Measurements from ENCODE around the gene BRWD1. TPM values are rescaled to one million over a fixed set of nuclear protein-coding genes. Genes with fewer than 3 reads are reported as not detected.
A peak's percentile ranks its signal among the peaks of the same experiment; 100 is the strongest.

Gene BRWD1
- total RNA-seq, 1 experiment from 2014 or later: 141 TPM

DNA sequence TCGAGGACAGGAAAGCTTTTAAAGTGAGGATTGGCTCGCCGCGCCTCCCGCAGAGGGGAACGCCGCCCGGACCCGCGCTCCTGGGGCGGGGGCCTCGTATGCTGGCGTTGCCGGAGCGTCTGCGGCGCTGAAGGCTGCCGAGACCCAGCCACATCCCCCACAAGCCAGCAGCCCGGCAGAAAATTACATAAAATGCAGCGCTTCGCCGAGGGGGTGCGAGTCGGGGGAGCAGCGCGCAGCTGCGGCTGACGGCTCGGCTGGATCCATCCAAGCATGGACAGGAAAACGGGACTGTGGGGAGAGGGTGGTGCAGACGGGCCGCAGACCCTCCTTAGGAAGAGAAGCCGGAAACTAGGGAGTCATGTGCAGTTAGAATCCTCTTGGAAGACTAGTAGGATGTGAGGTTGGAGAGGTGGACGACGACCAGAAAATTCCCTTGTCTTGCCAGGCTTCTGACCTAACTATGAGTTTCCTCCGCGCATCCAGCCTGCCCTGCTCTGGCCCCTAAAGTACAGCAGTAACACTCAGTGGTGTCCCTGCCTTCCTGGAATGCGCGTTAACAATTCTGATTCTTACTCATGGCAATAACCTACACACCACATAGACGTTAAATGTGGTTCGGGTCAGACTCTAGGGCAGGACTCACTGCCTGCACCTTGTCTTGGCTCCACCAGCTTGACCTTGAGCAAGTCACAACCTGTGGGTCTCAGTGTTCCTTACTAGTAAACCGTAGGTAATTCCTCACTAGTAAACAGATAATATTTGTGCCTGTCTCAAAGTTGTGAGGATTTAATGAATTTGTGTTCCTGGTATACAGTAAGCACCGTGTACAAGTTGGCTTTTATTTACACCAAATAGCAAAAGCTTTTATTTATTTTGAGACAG, 953 bp upstream of the BRWD1 start:
- Histone ChIP-seq H4K20me1 (ENCODE audit: insufficient read depth, low read depth, low read length) (peaks cover 12% of the 10 kb centered on the region), H3K9me2 (replicated peaks; ENCODE audit: insufficient read depth, low read length) (no peaks in the 10 kb centered on the region), H3K36me3 (ENCODE audit: insufficient read depth, low read length) (peaks cover 22% of the 10 kb centered on the region), H3K4me1 (ENCODE audit: low read length) (peaks cover 68% of the 10 kb centered on the region), H3K9me3 (ENCODE audit: low read length) (no peaks in the 10 kb centered on the region), H3K4me3 (ENCODE audit: low read length) (peak overlapping the region; percentile 74), H3K79me2 (ENCODE audit: low read length) (peaks cover 45% of the 10 kb centered on the region), H3K4me2 (ENCODE audit: low read depth, low read length, poor library complexity, severe bottlenecking) (peak overlapping the region; percentile 79), H2AFZ (ENCODE audit: low read length) (no peak overlapping the region), H3K27me3 (ENCODE audit: low read length) (no peaks in the 10 kb centered on the region), H3K27ac (ENCODE audit: low read length) (peak overlapping the region; percentile 99), H3K9ac (ENCODE audit: low read length) (peak overlapping the region; percentile 95)
- peak; percentile 80 for DNase-seq

- peaks cover 28% of the 10 kb centered on the region for H3K36me3 ChIP-seq (ENCODE audit: insufficient read depth, low read length)
- no peak overlapping the region for H2AFZ ChIP-seq (ENCODE audit: low read length)
- H3K79me2 ChIP-seq (ENCODE audit: low read length): peaks cover 56% of the 10 kb centered on the region
These were observed 326 bp downstream of the BRWD1 start for GRCh38 chr21:39313042-39313570.

DNA sequence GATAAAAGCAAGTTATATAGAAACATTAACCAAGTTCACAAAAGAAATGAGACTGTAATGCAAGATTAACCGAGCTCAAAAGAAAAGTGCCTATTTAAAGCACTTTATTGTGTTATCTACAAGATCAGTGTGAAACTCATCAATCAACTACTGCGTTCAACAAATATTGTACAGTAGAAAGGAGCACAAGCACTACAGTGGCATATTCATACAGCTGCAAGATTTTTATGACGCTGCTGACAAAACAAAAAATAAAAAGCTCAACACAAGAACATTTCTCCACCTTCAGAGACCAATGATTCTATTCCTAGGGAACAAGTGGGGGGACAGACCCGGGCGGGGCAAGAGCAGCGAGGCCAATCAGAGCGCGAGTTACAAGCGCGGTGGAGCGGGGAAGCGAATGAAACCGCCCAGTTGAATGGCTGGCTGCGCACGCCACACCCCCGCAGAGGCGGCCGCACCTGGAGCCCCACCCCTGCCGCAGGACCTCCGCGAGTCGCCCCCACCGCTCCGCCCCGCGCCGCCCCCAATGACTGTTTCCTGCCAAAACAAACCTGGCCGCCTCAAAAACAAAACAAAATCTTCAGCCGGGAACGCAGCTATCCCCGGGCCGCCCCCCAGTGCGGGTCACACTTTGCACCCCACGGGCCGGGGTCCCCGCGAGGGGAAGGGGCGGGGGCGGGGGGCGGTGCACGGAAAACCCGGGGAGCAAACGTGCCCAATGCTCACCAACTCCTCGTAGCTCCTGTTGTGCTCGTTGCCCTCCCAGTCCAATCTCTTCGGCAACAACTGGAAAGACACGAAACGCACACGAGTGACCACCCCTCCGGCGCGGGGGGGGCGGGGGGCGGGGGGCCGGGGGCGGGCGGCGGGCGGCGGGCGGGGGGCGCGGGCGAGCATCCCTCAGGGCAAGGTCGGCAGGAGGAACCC, 1.1 kb downstream of the BRWD1 start:
- no peak overlapping the region for H2AFZ ChIP-seq (ENCODE audit: low read length)
- peaks cover 48% of the 10 kb centered on the region for H3K4me1 ChIP-seq (ENCODE audit: low read length)
- DNase-seq: peak; percentile 95
- H3K27ac ChIP-seq (ENCODE audit: low read length): peak overlapping the region; percentile 99
- H3K36me3 ChIP-seq (ENCODE audit: insufficient read depth, low read length): peaks cover 35% of the 10 kb centered on the region
- peaks cover 16% of the 10 kb centered on the region for H4K20me1 ChIP-seq (ENCODE audit: insufficient read depth, low read depth, low read length)
- peaks cover 63% of the 10 kb centered on the region for H3K79me2 ChIP-seq (ENCODE audit: low read length)
- no peaks in the 10 kb centered on the region for H3K27me3 ChIP-seq (ENCODE audit: low read length)
- no peaks in the 10 kb centered on the region for H3K9me2 ChIP-seq (replicated peaks; ENCODE audit: insufficient read depth, low read length)
- H3K9me3 ChIP-seq (ENCODE audit: low read length): no peaks in the 10 kb centered on the region
- H3K4me2 ChIP-seq (ENCODE audit: low read depth, low read length, poor library complexity, severe bottlenecking): peak overlapping the region; percentile 79
- H3K9ac ChIP-seq (ENCODE audit: low read length): peak overlapping the region; percentile 95
- peak overlapping the region; percentile 74 for H3K4me3 ChIP-seq (ENCODE audit: low read length)

More at GRCh38 chr21:39313042-39313570, 326 bp downstream of the BRWD1 start:
- Histone ChIP-seq H3K9me2 (replicated peaks; ENCODE audit: insufficient read depth, low read length) (no peaks in the 10 kb centered on the region), H3K9ac (ENCODE audit: low read length) (peak overlapping the region; percentile 95), H3K27me3 (ENCODE audit: low read length) (no peaks in the 10 kb centered on the region), H3K4me1 (ENCODE audit: low read length) (peaks cover 55% of the 10 kb centered on the region), H3K9me3 (ENCODE audit: low read length) (no peaks in the 10 kb centered on the region), H3K4me2 (ENCODE audit: low read depth, low read length, poor library complexity, severe bottlenecking) (peak overlapping the region; percentile 79), H4K20me1 (ENCODE audit: insufficient read depth, low read depth, low read length) (peaks cover 12% of the 10 kb centered on the region), H3K27ac (ENCODE audit: low read length) (peak overlapping the region; percentile 99), H3K4me3 (ENCODE audit: low read length) (peak overlapping the region; percentile 74)
- peak; percentile 67 for DNase-seq

DNA sequence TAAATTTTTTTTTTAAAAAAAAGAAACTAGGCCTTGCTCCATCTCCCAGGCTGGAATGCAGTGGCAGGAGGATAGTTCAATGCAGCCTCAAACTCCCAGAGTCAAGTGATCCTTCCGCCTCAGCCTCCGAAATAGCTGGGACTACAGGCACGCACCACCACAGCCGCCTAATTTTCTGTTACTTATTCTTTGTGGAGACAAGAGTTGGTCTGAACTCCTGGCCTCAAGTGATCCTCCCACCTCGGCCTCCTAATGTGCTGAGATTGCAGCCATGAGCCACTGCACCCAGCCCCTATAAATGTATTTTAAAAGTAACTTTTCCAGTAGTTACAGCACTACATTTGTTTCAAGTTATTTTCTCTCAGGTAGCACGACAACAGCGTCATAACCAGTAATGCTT, 2.3 kb downstream of the BRWD1 start:
- no peaks in the 10 kb centered on the region for H3K27me3 ChIP-seq (ENCODE audit: low read length)
- H3K4me3 ChIP-seq (ENCODE audit: low read length): no peak overlapping the region
- H3K79me2 ChIP-seq (ENCODE audit: low read length): peaks cover 74% of the 10 kb centered on the region
- H3K9ac ChIP-seq (ENCODE audit: low read length): no peak overlapping the region
- H3K9me3 ChIP-seq (ENCODE audit: low read length): no peaks in the 10 kb centered on the region
- peaks cover 36% of the 10 kb centered on the region for H3K4me1 ChIP-seq (ENCODE audit: low read length)
- no peak overlapping the region for H2AFZ ChIP-seq (ENCODE audit: low read length)
- H4K20me1 ChIP-seq (ENCODE audit: insufficient read depth, low read depth, low read length): peaks cover 16% of the 10 kb centered on the region
- H3K9me2 ChIP-seq (replicated peaks; ENCODE audit: insufficient read depth, low read length): no peaks in the 10 kb centered on the region
- H3K36me3 ChIP-seq (ENCODE audit: insufficient read depth, low read length): peaks cover 35% of the 10 kb centered on the region
- no peak for DNase-seq
- 0 out of 2 replicates have a peak overlapping the region, but pooled peaks have one; percentile 2 for H3K27ac ChIP-seq (ENCODE audit: low read length)
- H3K4me2 ChIP-seq (ENCODE audit: low read depth, low read length, poor library complexity, severe bottlenecking): peak overlapping the region; percentile 67

DNA sequence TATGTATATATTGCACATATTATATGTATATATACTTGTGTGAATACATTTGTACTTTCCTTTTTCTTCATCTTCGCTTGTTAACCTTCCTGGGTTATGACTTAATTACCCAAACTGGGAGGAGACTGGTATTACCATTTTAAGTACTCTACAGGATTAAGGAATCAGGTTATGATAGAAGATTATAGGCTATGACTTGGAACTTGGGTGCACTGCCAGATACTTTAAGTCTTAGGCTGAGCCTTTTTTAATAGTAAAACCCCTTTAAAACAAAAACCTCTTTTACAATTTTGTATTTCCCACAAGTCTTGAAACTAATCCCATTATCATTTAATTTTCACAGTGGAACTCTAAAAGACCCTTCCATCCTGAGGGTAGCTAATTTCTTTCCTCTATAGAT, 6.0 kb downstream of the BRWD1 start:
- Histone ChIP-seq H3K36me3 (ENCODE audit: insufficient read depth, low read length) (peaks cover 50% of the 10 kb centered on the region), H4K20me1 (ENCODE audit: insufficient read depth, low read depth, low read length) (peaks cover 16% of the 10 kb centered on the region), H3K27me3 (ENCODE audit: low read length) (no peaks in the 10 kb centered on the region), H3K4me1 (ENCODE audit: low read length) (peaks cover 12% of the 10 kb centered on the region), H3K79me2 (ENCODE audit: low read length) (peaks cover 85% of the 10 kb centered on the region), H3K4me2 (ENCODE audit: low read depth, low read length, poor library complexity, severe bottlenecking) (no peak overlapping the region), H2AFZ (ENCODE audit: low read length) (no peak overlapping the region), H3K9ac (ENCODE audit: low read length) (no peak overlapping the region), H3K27ac (ENCODE audit: low read length) (peak overlapping the region; percentile 20; the same call in 1 of the 2 replicates), H3K4me3 (ENCODE audit: low read length) (no peak overlapping the region), H3K9me2 (replicated peaks; ENCODE audit: insufficient read depth, low read length) (no peaks in the 10 kb centered on the region), H3K9me3 (ENCODE audit: low read length) (no peaks in the 10 kb centered on the region)
- DNase-seq: no peak

GRCh38 chr21:39300587-39300986, 12.8 kb downstream of the BRWD1 start:
- no peak overlapping the region for H3K4me2 ChIP-seq (ENCODE audit: low read depth, low read length, poor library complexity, severe bottlenecking)
- H3K79me2 ChIP-seq (ENCODE audit: low read length): peaks cover 88% of the 10 kb centered on the region
- no peaks in the 10 kb centered on the region for H4K20me1 ChIP-seq (ENCODE audit: insufficient read depth, low read depth, low read length)
- no peak overlapping the region for H2AFZ ChIP-seq (ENCODE audit: low read length)
- no peak for DNase-seq
- no peak overlapping the region for H3K4me3 ChIP-seq (ENCODE audit: low read length)
- peaks cover 71% of the 10 kb centered on the region for H3K36me3 ChIP-seq (ENCODE audit: insufficient read depth, low read length)
- no peaks in the 10 kb centered on the region for H3K27me3 ChIP-seq (ENCODE audit: low read length)
- no peak overlapping the region for H3K9ac ChIP-seq (ENCODE audit: low read length)
- H3K9me2 ChIP-seq (replicated peaks; ENCODE audit: insufficient read depth, low read length): no peaks in the 10 kb centered on the region
- no peak overlapping the region for H3K27ac ChIP-seq (ENCODE audit: low read length)
- H3K9me3 ChIP-seq (ENCODE audit: low read length): no peaks in the 10 kb centered on the region
- H3K4me1 ChIP-seq (ENCODE audit: low read length): no peaks in the 10 kb centered on the region

DNA sequence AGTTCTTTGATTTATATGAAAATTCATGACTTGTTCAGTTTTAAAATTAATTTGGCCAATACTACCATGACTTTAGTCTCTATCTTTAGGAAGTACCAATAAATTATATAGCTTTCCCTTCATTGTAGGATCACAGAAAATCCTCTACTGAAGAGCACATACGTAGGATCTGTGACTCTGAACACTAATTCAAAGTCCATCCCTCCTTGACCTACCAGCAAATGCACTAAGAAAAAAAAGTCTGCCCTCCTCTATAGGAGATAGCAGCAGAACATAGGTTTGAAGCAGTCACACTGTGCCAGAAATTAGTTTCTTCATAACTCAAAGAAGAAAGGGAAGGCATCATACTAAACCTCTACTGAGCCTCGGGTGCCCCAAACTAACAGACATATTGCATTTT, 16.5 kb downstream of the BRWD1 start:
- Histone ChIP-seq H3K9ac (ENCODE audit: low read length) (no peak overlapping the region), H3K36me3 (ENCODE audit: insufficient read depth, low read length) (peaks cover 80% of the 10 kb centered on the region), H3K4me1 (ENCODE audit: low read length) (no peaks in the 10 kb centered on the region), H2AFZ (ENCODE audit: low read length) (no peak overlapping the region), H3K4me3 (ENCODE audit: low read length) (no peak overlapping the region), H3K79me2 (ENCODE audit: low read length) (peaks cover 94% of the 10 kb centered on the region), H4K20me1 (ENCODE audit: insufficient read depth, low read depth, low read length) (no peaks in the 10 kb centered on the region), H3K27me3 (ENCODE audit: low read length) (no peaks in the 10 kb centered on the region), H3K9me2 (replicated peaks; ENCODE audit: insufficient read depth, low read length) (no peaks in the 10 kb centered on the region), H3K4me2 (ENCODE audit: low read depth, low read length, poor library complexity, severe bottlenecking) (no peak overlapping the region), H3K27ac (ENCODE audit: low read length) (no peak overlapping the region), H3K9me3 (ENCODE audit: low read length) (no peaks in the 10 kb centered on the region)
- DNase-seq: no peak

Measured in Karpas-422 (cell line).